ENCODE data around the gene KCNAB1. TPM values are rescaled to one million over a fixed set of nuclear protein-coding genes. Genes with fewer than 3 reads are reported as not detected.

The KCNAB1 gene
- total and polyA plus RNA-seq, 10 of the 15 experiments (the other 5 are each of a cell fraction or from before 2014, with no cell fraction given), result 0.11 to 0.69 (median 0.43) TPM; not detected in 6

DNA sequence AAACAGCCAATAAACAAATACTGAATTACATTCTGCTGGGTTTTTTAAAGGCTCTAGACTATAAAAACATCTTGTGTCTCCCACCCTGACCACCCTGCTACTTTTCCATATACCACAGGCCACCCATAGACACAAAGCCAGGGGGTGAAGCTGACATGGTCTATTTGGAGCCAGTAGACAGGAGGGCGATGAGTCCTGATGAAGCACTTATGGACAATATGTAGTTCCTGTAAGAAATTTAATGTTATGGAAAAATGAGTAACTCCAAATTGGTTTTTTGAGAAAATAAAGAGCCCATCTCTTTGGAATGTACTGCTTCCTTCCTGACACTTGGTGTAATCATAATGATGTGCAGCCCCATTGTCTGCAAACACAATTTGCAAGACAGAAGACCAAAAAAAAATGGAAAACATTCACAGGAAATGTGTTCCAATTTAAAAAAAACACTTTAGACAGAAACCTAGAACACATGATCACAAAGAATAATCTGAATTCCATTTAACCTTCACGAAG lies 422.7 kb downstream of the KCNAB1 start (continued):
- TF ChIP-seq, protein P1, sequence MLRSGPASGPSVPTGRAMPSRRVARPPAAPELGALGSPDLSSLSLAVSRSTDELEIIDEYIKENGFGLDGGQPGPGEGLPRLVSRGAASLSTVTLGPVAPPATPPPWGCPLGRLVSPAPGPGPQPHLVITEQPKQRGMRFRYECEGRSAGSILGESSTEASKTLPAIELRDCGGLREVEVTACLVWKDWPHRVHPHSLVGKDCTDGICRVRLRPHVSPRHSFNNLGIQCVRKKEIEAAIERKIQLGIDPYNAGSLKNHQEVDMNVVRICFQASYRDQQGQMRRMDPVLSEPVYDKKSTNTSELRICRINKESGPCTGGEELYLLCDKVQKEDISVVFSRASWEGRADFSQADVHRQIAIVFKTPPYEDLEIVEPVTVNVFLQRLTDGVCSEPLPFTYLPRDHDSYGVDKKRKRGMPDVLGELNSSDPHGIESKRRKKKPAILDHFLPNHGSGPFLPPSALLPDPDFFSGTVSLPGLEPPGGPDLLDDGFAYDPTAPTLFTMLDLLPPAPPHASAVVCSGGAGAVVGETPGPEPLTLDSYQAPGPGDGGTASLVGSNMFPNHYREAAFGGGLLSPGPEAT (IDR thresholded peaks at IDR 0.05; ENCODE audit: low read depth), result no peak
- TF ChIP-seq PRDM15 (CRISPR knock-in tag; IDR thresholded peaks at IDR 0.05) (no peak), NRF1 (conservative IDR thresholded peaks at IDR 0.05; ENCODE audit: low read depth, low read length) (no peak), EP300 (IDR thresholded peaks at IDR 0.05; ENCODE audit: borderline replicate concordance in 1 of 2, control insufficient read depth in 1 of 2, low read depth in 2 of 2, low read length in 2 of 2) (no peak)

DNA sequence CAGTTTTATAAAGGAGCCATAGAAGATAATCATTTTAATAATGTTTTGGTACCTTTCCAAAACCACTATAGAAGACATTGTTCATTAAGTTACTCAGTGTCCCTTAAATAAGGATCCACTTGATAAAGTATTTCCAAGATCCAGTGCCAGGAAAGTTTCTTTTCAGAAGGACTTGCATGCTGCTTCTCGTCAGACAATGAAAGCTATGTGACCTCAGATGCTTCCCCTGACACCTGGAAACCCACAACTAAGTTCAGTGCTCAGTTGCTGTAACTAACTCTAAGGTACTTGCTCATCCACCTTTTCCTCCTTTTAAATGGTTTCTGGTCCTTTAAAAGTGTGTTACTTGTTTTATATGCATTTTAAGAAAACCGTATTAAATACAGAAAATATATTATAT lies 427.3 kb downstream of the KCNAB1 start:
- Histone ChIP-seq H3K4me1 (ENCODE audit: control insufficient read depth, insufficient read depth, low read length) (no peaks in the 10 kb centered on the region; the same call in 1 of the 2 replicates), H3K4me2 (ENCODE audit: control insufficient read depth, insufficient read depth) (no peak overlapping the region), H3K9ac (ENCODE audit: control insufficient read depth, insufficient read depth, low read length) (no peak overlapping the region), H3K27me3 (replicated peaks in 1 of 2; ENCODE audit: control insufficient read depth in 2 of 2, insufficient read depth in 2 of 2, low read length in 1 of 2) (no peaks in the 10 kb centered on the region), H4K20me1 (ENCODE audit: control insufficient read depth, insufficient read depth) (no peaks in the 10 kb centered on the region), H3K4me3 (no peak overlapping the region), H2AFZ (ENCODE audit: control insufficient read depth, low read depth, low read length) (no peak overlapping the region), H3K36me3 (ENCODE audit: control insufficient read depth in 2 of 2, insufficient read depth in 2 of 2, low read length in 1 of 2) (peaks cover 2 to 59% of the 10 kb centered on the region in 2 experiments), H3K27ac (ENCODE audit: control insufficient read depth, insufficient read depth) (no peak overlapping the region), H3K9me3 (replicated peaks; ENCODE audit: control insufficient read depth, insufficient read depth, low read length) (no peaks in the 10 kb centered on the region; the same call in 2 of the 3 replicates), H3K79me2 (ENCODE audit: control insufficient read depth, insufficient read depth, low read length) (peaks cover 62% of the 10 kb centered on the region)
- ChIA-PET RAD21 (ENCODE audit: unreplicated experiment) (interaction anchor here (0.9 to 1.5 kb wide), 2 partner anchors 126 to 135 kb away, joined by 3 to 4 read pairs; no protein-coding TSS in a partner anchor), SMC1A (ENCODE audit: uncharacterized antibody, unreplicated experiment) (interaction anchor here (0.5 to 4.8 kb wide), 7 partner anchors 11 to 538 kb away, joined by 3 to 36 read pairs (median 4); no protein-coding TSS in a partner anchor), CTCF (interaction anchor here (0.6 to 2.8 kb wide), 10 partner anchors 11 to 397 kb away, joined by 3 to 7 read pairs (median 4); no protein-coding TSS in a partner anchor), POLR2A (interaction anchor here (1.3 to 1.6 kb wide), 3 partner anchors 131 to 545 kb away, joined by 3 to 4 read pairs (median 4); no protein-coding TSS in a partner anchor)
- DNase-seq (ENCODE audit: low read depth, low spot score), result no peak
- no peak for ATAC-seq
- no peak for FAIRE-seq
- WGBS (ENCODE audit: insufficient coverage, insufficient replicate concordance, low lambda C conversion rate, missing lambda C conversion rate), result 100% methylated on average over 2 of the region's 2 CpGs
- BruUV-seq (replicated peaks), result no TSS peak
- intact Hi-C loops (cut with micrococcal nuclease; ENCODE audit: unreplicated experiment) (no loop called here), in situ Hi-C loops (cut with MboI) (loop anchor here (5.0 kb wide), 3 partner anchors 120 to 590 kb away; no protein-coding TSS in a partner anchor)
- TF ChIP-seq KLF5 (IDR thresholded peaks at IDR 0.05; ENCODE audit: partially characterized antibody) (no peak), REST (IDR thresholded peaks at IDR 0.05; ENCODE audit: low read depth, low read length) (no peak), TCF3 (IDR thresholded peaks at IDR 0.05; ENCODE audit: borderline replicate concordance, insufficient read depth, low read depth, low read length) (no peak), IKZF1 (conservative IDR thresholded peaks at IDR 0.05) (no peak), PBX3 (IDR thresholded peaks at IDR 0.05; ENCODE audit: insufficient replicate concordance, low read depth, low read length) (no peak)
